Ishikawa (cell line): ENCODE results near the gene SMAP1.

Experiments used
- CEBPB ChIP-seq: IDR thresholded peaks from 2 replicates; pipeline ENCODE4 v1.6.1; 2012
- CREB1 ChIP-seq: IDR thresholded peaks from 2 replicates; pipeline ENCODE4 v1.6.1; 2012; ENCODE audit warnings: low read depth
- EGR1 ChIP-seq: IDR thresholded peaks from 2 replicates; pipeline ENCODE4 v1.6.1; 2012
- MAX ChIP-seq: IDR thresholded peaks from 2 replicates; pipeline ENCODE4 v1.6.1; 2012
- REST ChIP-seq: IDR thresholded peaks from 2 replicates; pipeline ENCODE4 v1.6.1; 2012; ENCODE audit warnings: low read depth, mild to moderate bottlenecking
- TAF1 ChIP-seq: IDR thresholded peaks from 2 replicates; pipeline ENCODE4 v1.6.1; 2012; ENCODE audit warnings: low read depth, mild to moderate bottlenecking

- TF ChIP-seq CEBPB: no peak
- TF ChIP-seq MAX: no peak
- TF ChIP-seq TAF1: no peak
- TF ChIP-seq REST: no peak
- TF ChIP-seq EGR1: no peak
- no peak for TF ChIP-seq CREB1
Measured at GRCh38 chr6:70879496-70879895, 211.8 kb downstream of the SMAP1 start.
